Transverse colon (tissue), 4 donors: ENCODE results near the gene MACC1.

Experiments used
- CTCF ChIP-seq, 5 experiments: fragments of 200-600 bp in 3 of 5; fragments of 450-650 bp in 2 of 5; sonication (generic) in 3 of 5; IDR thresholded peaks; 1 replicate in 2 of 5; 2 replicates in 3 of 5; pipeline ENCODE4 v1.5.1; 2016 to 2017; ENCODE audit warnings: antibody characterized with exemption in 5 of 5, inconsistent platforms in 3 of 5, mild to moderate bottlenecking in 2 of 5, moderate library complexity in 1 of 5
- EP300 ChIP-seq: sonication (generic); formaldehyde crosslinking; IDR thresholded peaks from one replicate; pipeline ENCODE4 v1.6.1; 2017; ENCODE audit warnings: antibody characterized with exemption, low read depth
- POLR2AphosphoS5 ChIP-seq, 3 donors: sonication (generic); formaldehyde crosslinking; IDR thresholded peaks; one replicate each; pipeline ENCODE4 v1.6.1; 2016; ENCODE audit warnings: antibody characterized with exemption in 3 of 3

GRCh38 chr7:20129920-20130319, 87.3 kb downstream of the MACC1 start:
- no peak for TF ChIP-seq CTCF (IDR thresholded peaks at IDR 0.05)
- TF ChIP-seq EP300: no peak
- TF ChIP-seq POLR2AphosphoS5 (IDR thresholded peaks at IDR 0.05): no peak
